ENCODE results near the gene UBE4A.

UBE4A gene

DNA sequence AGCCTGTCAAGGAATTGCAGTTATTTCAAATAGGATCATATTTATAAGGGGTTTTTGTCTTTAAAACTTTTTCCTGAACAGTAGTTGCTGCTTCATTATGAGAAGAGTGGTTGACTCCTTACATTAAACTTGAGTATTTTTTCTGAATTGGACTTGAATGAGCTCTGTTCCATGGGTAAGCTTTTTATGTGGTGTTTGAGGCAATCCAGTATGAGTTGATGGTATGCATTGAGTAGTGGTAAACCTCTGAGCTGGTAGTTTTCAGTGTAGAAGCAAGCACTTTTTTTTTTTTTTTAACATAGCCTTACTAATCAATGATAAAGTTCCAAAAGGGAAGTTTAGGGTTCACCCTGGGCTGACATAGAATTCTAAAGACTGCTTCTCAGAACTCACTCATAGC lies 80.2 kb downstream of the UBE4A start:
- DNase-seq = peak; percentile 51

DNA sequence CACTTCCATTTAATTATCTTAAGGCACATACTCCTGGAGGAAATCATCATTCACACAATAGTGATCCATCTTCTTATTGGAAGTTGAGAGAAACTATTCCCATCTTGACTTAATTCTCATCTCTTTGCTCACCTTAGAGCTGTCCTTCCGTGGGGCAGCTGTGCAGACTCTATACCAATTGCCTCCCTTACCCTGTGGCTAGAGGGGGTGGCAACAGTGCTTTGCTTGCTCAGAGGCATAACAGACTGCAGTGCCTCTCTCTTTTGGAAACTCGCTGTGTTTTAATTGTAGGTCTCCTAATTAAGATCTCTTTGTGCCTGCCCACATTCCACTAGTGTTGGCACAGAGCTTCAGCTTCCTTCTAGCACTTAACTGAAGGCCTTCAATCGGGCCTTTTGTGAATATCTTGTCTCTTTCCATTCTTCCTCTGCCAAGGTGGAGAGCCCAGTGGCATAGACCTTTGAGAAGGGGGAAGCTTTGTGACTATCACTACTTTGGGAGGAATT lies 82.4 kb downstream of the UBE4A start:
- DNase-seq = peak; percentile 34

DNA sequence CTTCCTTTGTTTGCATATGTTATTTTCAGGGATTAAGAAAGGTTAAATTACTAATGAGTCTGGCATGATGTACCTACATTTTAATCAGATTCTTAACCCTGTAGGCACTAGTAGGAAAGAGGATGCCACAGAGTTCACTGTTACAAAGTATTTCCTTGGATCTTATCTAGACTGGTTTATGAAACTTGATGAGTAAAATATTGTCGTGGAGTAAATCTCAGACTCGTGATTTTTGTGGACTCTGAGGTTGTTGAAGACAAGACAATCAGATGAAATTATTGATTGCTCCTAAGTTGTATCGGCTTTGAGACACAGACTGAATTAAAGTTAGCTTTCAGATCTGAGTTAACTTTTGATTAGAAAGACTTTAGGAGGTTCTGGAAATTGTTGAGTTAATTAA lies 82.9 kb downstream of the UBE4A start:
- DNase-seq = peak; percentile 49

DNA sequence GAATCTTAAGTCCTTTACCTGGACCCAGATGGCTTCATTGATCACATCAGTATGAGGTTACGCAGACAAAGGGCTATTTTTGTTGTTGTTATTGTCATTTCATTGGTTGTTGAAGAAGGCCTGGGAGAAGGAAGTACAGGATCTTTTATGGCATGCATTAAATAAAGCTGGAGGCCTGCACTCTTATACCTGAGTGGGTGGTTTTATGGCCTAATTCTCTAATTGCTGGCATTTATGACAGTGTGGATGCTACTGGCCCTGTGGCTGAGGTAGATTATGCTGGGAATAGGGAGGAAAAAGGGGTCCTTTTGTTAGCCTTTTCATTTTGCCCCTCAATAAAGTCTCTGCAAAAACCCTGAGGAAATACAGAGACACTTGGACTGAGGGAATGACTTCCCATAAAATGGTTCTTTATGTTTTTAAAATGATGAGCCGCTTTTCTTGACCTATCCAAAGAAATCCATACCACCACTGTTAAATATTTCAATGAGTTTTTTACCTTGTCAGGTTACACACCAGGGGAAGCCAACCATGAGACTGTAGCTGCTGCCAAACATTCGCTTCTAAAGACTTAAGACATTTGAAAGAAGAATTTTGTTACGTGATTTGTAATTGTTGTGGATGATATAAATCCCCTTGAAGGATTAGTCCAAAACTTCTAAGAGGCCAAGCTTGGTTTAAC lies 83.6 kb downstream of the UBE4A start:
- no peak for DNase-seq

DNA sequence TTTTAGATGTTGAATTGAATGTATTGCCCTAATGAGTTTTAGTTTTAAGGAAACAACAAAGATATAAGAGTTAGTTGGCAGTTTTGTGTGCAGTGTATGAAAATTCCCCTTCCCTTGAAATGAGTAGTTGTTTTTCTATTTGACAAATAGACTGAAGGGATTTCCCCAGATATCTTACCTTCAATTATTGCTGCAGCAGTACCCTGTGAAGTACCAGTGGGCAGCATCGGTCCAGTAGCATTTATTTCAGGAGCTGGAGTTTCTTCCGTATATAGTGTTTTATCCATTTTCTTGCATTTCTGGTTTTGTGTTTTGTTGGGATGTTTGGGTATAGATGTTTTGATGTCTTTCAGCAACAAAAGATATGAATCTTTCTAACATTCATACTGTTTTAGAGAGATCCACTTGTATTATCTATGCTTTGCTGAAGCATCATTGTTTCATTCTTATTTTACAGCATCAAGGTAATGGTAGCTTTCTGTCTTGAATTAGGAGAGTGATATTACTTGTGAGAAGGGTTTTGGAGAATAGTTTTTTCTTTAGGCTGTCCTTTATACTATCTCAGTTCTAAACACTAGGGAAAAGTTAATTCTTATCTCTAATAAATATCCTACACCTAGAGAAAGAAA lies 84.3 kb downstream of the UBE4A start:
- peak; percentile 76 for DNase-seq

DNA sequence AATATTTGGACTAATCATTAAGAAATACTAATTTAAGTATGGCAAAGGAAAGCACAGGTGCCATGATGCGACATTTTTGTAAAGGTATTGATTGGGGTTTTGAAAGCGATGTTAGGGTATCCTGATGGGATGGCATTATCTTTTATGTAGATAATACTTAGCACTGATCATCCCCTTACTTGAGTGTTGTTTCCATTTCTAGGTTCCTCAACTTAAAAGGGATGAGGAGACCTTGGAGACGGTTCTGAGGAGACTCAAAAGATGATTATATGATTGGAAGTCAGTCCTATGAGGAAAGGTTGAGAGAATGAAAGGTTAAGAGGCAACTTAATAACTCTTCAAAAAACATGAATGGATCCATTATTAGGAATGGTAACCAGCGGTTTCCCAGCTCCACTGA lies 88.0 kb downstream of the UBE4A start:
- no peak for DNase-seq

DNA sequence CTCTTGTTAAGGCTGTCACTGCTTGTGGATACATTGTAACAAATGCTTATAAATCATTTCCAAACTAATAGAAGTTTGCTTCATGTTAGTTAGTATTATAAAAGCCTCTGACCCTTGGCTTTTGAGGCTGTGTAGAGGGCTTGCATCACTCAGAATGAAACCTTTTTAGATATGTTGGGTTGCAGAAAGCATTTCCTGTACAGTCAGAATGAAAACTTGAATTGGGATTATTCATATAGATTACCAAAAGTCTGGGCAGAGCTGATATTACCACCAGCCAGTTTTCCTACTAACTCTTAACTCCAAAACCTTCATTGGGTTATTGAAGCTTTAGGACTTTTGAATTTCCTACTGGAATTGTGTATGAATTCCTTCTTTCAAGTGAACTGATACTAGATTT lies 88.9 kb downstream of the UBE4A start:
- DNase-seq = peak; percentile 86

All from activated CD4-positive, alpha-beta T cell treated with anti-CD3 and anti-CD28 coated beads, Interleukin-2, Interleukin-6, amounts not matched to agents 100 ng/mL and 50 ng/mL, durations not matched to agents 16 hours and 8 hours (primary cell).